HG03565 (cell line): ENCODE results near the gene CIC.
"Not testable (repeated sequence)": the region's sequence is repeated elsewhere in the genome, so short reads cannot be mapped to it uniquely, and the experiment has no call there.

ENCODE experiments used
- ATAC-seq: cut with Tn5 transposase; IDR thresholded peaks from one replicate; pipeline ENCODE4 v1.9.1; 2021; ENCODE audit warnings: mild to moderate bottlenecking, moderate library complexity; ENCODE audit not compliant: unreplicated experiment

Gene CIC

DNA sequence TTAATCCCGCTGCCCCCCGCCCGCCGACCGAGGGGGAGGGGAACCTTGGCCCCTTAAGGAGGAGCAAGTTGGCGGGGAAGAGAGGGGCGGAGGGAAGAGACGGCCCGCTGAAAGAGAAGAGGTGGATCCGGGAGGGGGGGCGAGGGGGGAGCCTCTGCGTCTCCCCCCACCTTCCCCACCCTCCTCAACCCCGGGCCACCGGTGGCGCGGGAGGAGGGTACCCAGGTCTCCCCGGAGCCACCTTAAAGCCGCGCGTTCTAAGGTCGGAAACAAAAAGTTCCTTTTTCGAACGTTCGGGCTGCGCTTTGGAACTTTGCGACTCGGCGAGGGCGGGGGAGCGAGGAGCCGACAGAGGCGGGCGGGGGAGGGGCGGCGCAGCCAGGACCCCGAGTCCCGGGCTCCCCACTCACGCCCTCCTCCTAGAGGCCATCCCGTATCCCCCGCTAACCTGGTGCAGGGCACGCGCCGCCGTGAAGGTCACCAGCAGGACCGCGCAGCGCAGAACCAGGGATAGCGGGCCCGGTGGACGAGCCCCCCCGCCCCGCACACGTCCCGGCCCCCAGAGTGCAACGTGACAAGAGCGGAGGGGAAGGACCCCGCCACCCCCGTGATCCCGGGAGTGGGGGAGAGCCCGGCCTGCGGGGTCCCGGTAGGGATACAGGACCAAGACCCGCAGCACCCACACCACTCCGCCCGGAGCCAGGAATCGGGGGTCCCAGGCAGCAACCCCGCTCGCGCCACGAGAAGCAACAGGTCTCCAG is 14.8 kb upstream of the CIC start:
- no peak for ATAC-seq

DNA sequence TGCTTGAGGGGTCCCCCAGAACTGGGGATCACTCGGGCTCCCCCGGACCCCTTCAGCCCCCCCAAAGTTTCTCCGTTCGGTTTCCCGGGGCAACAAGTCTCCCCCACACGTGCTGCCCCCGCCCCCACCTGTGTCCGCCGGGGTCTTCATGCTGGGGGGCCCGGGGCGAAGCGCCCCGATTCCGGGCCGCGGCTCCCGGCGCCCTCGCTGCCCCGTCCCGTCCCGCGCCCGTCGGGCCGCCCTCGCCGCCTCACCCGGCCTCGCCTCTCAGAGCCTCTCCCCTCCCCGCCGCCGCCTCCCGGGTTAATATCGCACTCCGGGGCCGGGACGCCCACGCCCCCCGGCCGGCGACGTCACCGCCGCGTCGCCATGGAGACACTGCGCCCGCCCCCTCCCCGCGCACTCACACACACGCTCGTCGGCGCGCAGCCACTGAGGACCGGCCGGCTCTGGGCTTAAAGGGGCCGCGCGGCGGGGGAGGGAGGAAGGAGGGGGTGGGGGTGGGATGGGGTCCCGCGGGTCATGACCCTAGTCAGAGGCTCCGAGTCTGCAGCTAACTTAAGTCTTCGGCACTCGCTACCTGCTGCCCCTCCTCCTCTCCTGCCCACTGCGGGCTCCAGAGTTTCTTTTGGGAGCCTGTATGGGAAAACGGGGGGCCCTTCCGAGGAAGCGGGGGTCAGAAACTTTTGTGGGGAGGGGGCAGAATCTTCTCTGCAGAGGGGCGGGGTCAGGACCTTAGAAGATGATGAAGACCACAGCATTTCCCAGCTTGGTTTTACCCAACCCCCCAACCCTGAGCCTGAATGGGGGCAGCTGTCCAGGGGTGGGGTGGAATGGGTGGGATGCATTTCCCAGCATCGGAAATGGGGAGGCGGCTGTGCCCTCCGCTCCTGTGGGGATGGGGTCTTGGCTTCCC is 13.9 kb upstream of the CIC start, which contains the start of gene ERF:
Gene ERF, minus strand, starts transcription at position 279 of the 916 bp plus-strand sequence. Its CDS starts 129 bp downstream, at position 150.
- ATAC-seq = peak; percentile 47

DNA sequence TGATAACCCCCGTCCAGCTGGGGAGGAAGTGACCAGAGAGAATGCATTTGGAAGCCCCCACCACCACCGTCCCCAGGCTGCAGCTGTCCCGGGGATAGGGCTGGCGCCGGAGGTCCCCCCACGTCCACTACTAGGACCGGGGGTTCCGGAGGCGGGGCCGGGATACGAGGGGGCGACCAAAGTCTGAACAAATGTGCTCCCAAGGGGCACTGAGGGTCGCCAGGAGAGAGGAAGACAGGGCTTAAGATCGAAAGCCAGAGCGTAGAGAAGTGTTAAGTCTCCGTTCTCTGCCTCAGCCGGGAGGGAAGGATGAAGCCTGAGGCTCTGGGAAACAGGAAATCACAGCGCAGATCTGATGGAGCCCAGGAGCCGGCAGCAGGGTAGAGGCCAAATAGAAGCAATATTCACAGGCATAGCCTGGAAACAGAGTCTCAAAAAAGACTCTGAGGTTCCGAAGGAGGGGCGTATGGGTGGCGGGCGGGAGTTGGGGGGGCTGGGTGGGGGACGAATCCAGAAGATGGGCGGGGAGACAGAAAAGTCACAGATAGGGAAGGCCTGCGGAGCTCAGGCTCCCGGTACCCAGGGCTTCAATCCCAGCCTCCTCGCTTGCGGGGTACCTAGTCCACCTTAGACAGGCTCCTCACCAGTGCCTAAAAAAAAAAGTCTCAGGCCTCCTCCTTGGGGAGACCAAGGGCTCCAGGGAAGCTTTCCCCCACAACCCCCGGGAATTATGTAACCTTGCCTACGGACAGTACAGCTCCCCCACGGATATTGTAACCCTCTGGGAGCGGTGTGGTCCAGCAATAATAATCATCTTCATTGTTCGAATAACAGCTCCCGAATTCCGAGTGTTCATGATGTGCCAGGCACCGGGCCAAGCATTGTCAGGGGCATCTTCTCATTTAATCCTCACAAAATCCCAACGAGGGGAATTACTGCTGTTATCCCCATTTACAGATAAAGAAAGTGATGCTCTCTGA is 13.0 kb upstream of the CIC start:
- ATAC-seq = no peak

GRCh38 chr19:42257842-42258241 is 11.2 kb upstream of the CIC start:
- ATAC-seq = not testable (repeated sequence)

- ATAC-seq = no peak
Observed at GRCh38 chr19:42261763-42262162, 7.3 kb upstream of the CIC start.

GRCh38 chr19:42266105-42266504 is 2.9 kb upstream of the CIC start:
- ATAC-seq = not testable (repeated sequence)

DNA sequence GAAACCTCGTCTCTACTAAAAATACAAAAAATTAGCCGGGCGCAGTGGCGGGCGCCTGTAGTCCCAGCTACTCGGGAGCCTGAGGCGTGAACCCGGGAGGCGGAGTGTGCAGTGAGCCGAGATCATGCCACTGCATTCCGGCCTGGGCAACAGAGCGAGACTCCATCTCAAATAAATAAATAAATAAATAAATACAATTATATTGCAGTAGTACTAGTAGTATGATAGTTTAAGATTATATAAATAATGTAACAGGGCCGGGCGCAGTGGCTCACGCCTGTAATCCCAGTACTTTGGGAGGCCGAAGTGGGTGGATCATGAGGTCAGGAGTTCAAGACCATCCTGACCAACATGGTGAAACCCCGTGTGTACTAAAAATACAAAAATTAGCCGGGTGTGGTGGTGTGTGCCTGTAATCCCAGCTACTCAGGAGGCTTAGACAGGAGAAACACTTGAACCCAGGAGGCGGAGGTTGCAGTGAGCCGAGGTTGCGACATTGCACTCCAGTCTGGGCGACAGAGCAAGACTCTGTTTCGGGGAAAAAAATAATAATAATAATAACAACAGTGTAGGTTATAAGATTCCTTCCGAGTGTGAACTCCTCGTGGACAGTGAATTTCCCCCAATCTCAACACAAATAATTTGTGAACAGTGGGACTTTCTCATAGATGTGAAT is 2.0 kb upstream of the CIC start:
- ATAC-seq = not testable (repeated sequence)

- no peak for ATAC-seq
Observed at GRCh38 chr19:42267644-42268141, 1.4 kb upstream of the CIC start.

DNA sequence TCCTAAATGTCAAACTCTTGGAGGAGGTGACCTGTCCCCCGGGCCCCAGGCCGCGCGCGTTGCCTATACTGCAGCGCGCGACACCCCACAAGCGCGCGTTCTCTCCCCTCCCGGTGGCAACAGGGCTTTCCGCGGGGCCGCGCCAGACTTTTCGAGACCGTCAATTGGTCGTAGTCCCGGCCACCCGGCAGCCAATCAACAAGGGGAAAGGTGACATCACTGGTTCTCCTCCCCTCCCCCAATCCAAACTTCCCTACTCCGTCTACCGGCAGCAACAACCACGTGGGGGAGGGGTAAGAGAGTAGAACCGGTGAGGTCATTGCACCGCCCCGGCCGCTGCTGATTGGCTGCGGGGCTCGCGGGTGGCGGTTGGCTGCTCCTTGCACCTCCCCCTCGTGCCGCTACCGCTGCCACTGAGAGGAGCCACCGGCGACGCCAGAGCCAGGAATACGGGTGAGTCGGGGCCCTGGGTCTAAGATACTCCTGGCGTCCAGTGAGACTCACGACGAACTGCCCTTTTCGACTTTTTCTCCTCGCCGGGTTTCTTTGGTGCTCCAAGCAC is 829 bp upstream of the CIC start:
- ATAC-seq = peak; percentile 40

DNA sequence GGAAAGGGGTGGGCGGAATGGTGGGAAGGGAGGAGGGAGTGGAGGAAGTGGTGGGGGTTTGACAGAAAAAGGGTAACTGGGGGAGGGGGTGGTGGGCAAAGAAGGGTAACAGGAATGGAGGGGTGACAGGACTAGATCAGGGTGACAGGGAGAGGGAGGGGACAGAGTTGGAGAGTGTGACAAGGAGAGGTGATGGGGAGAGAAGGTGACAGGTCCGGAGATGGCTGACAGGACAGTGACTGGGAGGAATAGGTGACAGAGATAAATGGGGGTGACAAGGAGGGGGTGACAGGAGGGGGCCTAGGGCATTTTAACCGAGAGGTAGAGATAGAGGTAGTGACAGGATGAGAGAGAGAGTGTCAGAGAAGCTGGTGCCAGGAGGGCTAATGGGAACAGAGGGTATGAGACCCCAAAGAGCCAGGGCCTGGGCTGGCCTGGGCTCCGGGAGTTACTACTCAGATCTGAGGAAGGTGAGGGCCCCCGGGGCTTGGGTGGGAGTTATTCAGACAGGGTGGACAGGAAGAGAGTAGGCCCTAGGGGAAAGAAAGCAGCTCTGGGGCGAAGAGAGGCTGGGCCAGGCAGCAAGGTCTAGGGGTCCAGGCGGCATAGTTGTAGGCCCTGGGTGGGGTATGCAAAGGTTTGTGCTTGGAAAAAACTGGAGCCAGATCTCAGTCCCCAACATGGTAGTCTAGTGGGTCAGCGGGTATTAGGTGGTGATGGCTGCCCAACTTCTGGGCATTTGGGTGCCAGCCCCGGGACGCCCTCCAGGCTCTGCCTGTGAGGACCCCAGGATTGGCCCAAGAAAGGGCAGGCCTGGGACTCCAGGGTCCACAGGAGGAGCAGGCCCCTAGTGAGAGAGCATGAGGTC is 660 bp downstream of the CIC start:
- no peak for ATAC-seq

- ATAC-seq = no peak
Observed at GRCh38 chr19:42270346-42271044, 1.4 kb downstream of the CIC start.

- no peak for ATAC-seq
Observed at GRCh38 chr19:42271045-42271419, 2.0 kb downstream of the CIC start.

DNA sequence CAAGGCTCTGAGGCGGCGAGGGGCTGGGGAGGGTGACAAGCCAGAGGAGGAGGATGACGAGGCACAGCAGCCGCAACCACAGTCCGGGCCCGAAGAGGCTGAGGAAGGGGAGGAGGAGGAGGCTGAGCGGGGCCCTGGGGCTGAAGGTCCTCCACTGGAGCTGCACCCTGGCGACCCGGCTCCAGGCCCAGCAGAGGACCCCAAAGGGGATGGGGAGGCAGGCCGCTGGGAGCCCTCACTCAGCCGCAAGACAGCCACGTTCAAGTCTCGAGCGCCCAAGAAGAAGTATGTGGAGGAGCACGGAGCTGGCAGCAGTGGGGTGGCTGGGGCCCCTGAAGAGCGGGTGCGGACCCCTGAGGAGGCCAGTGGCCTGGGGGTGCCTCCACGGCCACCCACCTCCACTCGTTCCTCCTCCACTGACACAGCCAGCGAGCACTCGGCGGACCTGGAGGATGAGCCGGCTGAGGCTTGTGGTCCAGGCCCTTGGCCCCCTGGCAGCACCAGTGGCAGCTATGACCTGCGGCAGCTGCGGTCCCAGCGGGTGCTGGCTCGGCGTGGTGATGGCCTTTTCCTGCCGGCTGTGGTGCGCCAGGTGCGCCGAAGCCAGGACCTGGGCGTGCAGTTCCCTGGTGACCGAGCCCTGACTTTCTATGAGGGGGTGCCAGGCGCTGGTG is 2.9 kb downstream of the CIC start:
- ATAC-seq = no peak

GRCh38 chr19:42272535-42272897 is 3.5 kb downstream of the CIC start:
- no peak for ATAC-seq

- no peak for ATAC-seq
Observed at GRCh38 chr19:42272989-42273406, 3.9 kb downstream of the CIC start.

- ATAC-seq = no peak
Observed at GRCh38 chr19:42273407-42274064, 4.5 kb downstream of the CIC start.

- no peak for ATAC-seq
Observed at GRCh38 chr19:42274065-42274682, 5.1 kb downstream of the CIC start.
